Keratinocyte (primary cell): ENCODE data around the gene DDX20. TPM values are rescaled to one million over a fixed set of nuclear protein-coding genes. Genes with fewer than 3 reads are reported as not detected.

ENCODE experiments used
- DNase-seq: peaks from one replicate; pipeline ENCODE4 v3.0.0-alpha.2; 2011; ENCODE audit warnings: low read depth, missing footprints, low spot score
- FAIRE-seq: peaks from 2 replicates; lab custom pipeline; 2011; peaks lifted over from hg19 to GRCh38; lab: Jason Lieb, UNC
- H2AFZ ChIP-seq: 2 replicates; pipeline ENCODE4 v1.6.0; 2012; ENCODE audit warnings: low read length, control low read depth, inconsistent platforms; ENCODE audit not compliant: control insufficient read depth
- H3K27ac ChIP-seq: 2 replicates; pipeline ENCODE4 v1.5.1; 2011; ENCODE audit warnings: low read length; ENCODE audit not compliant: control insufficient read depth, insufficient read depth
- H3K27me3 ChIP-seq: 3 replicates; pipeline ENCODE4 v1.6.0; 2011; ENCODE audit warnings: low read length; ENCODE audit not compliant: control insufficient read depth, insufficient read depth; ENCODE audit errors: extremely low read depth
- H3K36me3 ChIP-seq, 2 experiments: 2 replicates in 1 of 2; 3 replicates in 1 of 2; pipeline ENCODE4 v1.5.1; 2011; ENCODE audit warnings: low read length in 2 of 2, mild to moderate bottlenecking in 1 of 2; ENCODE audit not compliant: control insufficient read depth in 2 of 2, insufficient read depth in 2 of 2; ENCODE audit errors: extremely low read depth in 1 of 2
- H3K4me1 ChIP-seq: 3 replicates; pipeline ENCODE4 v1.5.1; 2011; ENCODE audit warnings: low read length; ENCODE audit not compliant: control insufficient read depth, insufficient read depth; ENCODE audit errors: extremely low read depth
- H3K4me2 ChIP-seq: 3 replicates; pipeline ENCODE4 v1.6.0; 2011; ENCODE audit warnings: low read depth, low read length; ENCODE audit not compliant: control insufficient read depth, insufficient read depth; ENCODE audit errors: extremely low read depth
- H3K4me3 ChIP-seq, 3 experiments: fragments of 200-600 bp in 1 of 3; sonication (generic) in 1 of 3; 2 replicates in 2 of 3; 3 replicates in 1 of 3; pipeline ENCODE4 v1.5.1; 2011 to 2016; ENCODE audit warnings: low read length in 3 of 3, mild to moderate bottlenecking in 3 of 3, control low read depth in 2 of 3, inconsistent platforms in 1 of 3, low read depth in 1 of 3, mixed read lengths in 1 of 3, mixed run types in 1 of 3, moderate library complexity in 1 of 3; ENCODE audit not compliant: control insufficient read depth in 2 of 3, insufficient read depth in 2 of 3; ENCODE audit errors: extremely low read depth in 1 of 3
- H3K79me2 ChIP-seq: 2 replicates; pipeline ENCODE4 v1.6.0; 2012; ENCODE audit warnings: low read length; ENCODE audit not compliant: control insufficient read depth, insufficient read depth
- H3K9ac ChIP-seq: 3 replicates; pipeline ENCODE4 v1.6.0; 2011; ENCODE audit warnings: low read length; ENCODE audit not compliant: control insufficient read depth, insufficient read depth; ENCODE audit errors: extremely low read depth
- H3K9me1 ChIP-seq: 3 replicates; pipeline ENCODE4 v1.6.0; 2011; ENCODE audit warnings: low read length; ENCODE audit not compliant: control insufficient read depth, insufficient read depth; ENCODE audit errors: extremely low read depth
- H3K9me3 ChIP-seq: 2 replicates; pipeline ENCODE4 v1.5.1; 2012; ENCODE audit warnings: low read depth, low read length; ENCODE audit not compliant: control insufficient read depth
- H4K20me1 ChIP-seq: 3 replicates; pipeline ENCODE4 v1.6.0; 2011; ENCODE audit warnings: low read length; ENCODE audit not compliant: control insufficient read depth, insufficient read depth; ENCODE audit errors: extremely low read depth
- CTCF ChIP-seq, 3 experiments: IDR thresholded peaks in 1 of 3; conservative IDR thresholded peaks in 1 of 3; optimal IDR thresholded peaks in 1 of 3; 2 replicates in 2 of 3; 3 replicates in 1 of 3; pipeline versions ENCODE3 to v1.5.1; 2011; ENCODE audit warnings: low read length in 3 of 3, mild to moderate bottlenecking in 3 of 3, moderate library complexity in 2 of 3, control low read depth in 1 of 3, inconsistent platforms in 1 of 3; ENCODE audit not compliant: insufficient read depth in 2 of 3; ENCODE audit errors: extremely low read depth in 1 of 3
- EZH2 ChIP-seq: IDR thresholded peaks from one replicate; pipeline ENCODE4 v1.6.1; 2012; ENCODE audit warnings: inconsistent platforms, mild to moderate bottlenecking, low read length, moderate library complexity
- dilution Hi-C: fragments of 300-500 bp; cut with MboI; formaldehyde crosslinking; loops from one replicate; pipeline ENCODE4 v1.7.0; 2020; ENCODE audit warnings: low sequenced_read_pairs; ENCODE audit not compliant: extremely low pct_ligation_motif_present
- polyA plus RNA-seq, 5 experiments: library from polyadenylated mRNA; depleted of rRNA in 3 of 5; stranded (reverse) in 3 of 5; stranded (forward) in 1 of 5; unstranded in 1 of 5; fragments of >200 nt; gene quantifications; 1 replicate in 1 of 5; 2 replicates in 3 of 5; 3 replicates in 1 of 5; pipeline versions ENCODE4 v1.2.1 to v1.2.3, GENCODE V29; 2011 to 2012; ENCODE audit warnings: missing spikeins in 2 of 5, low read depth in 1 of 5, low replicate concordance in 1 of 5

Gene DDX20
- polyA plus RNA-seq, 1 donor (not counting 4 experiments of a cell fraction or from before 2014, with no cell fraction given): 14.8 TPM

GRCh38 chr1:111719135-111719534, 36.6 kb upstream of the DDX20 start:
- Histone ChIP-seq H3K36me3 (peaks cover 0 to 4% of the 10 kb centered on the region in 2 experiments), H3K79me2 (no peaks in the 10 kb centered on the region), H3K4me2 (no peak overlapping the region), H3K9me1 (no peaks in the 10 kb centered on the region), H3K4me1 (peaks cover 28% of the 10 kb centered on the region), H3K9ac (no peak overlapping the region), H3K27me3 (no peaks in the 10 kb centered on the region), H3K9me3 (no peaks in the 10 kb centered on the region), H3K27ac (no peak overlapping the region), H4K20me1 (no peaks in the 10 kb centered on the region), H3K4me3 (no peak overlapping the region), H2AFZ (no peak overlapping the region)
- dilution Hi-C loops: no loop called here
- FAIRE-seq (no peak), DNase-seq (no peak)
- TF ChIP-seq CTCF (optimal IDR thresholded peaks at IDR 0.05 in 1 of 3, IDR thresholded peaks at IDR 0.05 in 1 of 3, conservative IDR thresholded peaks at IDR 0.05 in 1 of 3; ENCODE audit: extremely low read depth in 1 of 3, insufficient read depth in 2 of 3, low read length in 3 of 3): no peak
- TF ChIP-seq EZH2: no peak

- H4K20me1 ChIP-seq: no peaks in the 10 kb centered on the region
- H3K9ac ChIP-seq: no peak overlapping the region
- FAIRE-seq (no peak), DNase-seq (no peak)
- no peaks in the 10 kb centered on the region for H3K9me3 ChIP-seq
- no peak overlapping the region for H2AFZ ChIP-seq
- dilution Hi-C loops: no loop called here
- H3K27ac ChIP-seq: no peak overlapping the region
- peaks cover 29% of the 10 kb centered on the region for H3K4me1 ChIP-seq
- TF ChIP-seq EZH2 (no peak), CTCF (optimal IDR thresholded peaks at IDR 0.05 in 1 of 3, IDR thresholded peaks at IDR 0.05 in 1 of 3, conservative IDR thresholded peaks at IDR 0.05 in 1 of 3; ENCODE audit: extremely low read depth in 1 of 3, insufficient read depth in 2 of 3, low read length in 3 of 3) (no peak)
- H3K4me3 ChIP-seq: no peak overlapping the region
- H3K9me1 ChIP-seq: no peaks in the 10 kb centered on the region
- no peak overlapping the region for H3K4me2 ChIP-seq
- H3K27me3 ChIP-seq: no peaks in the 10 kb centered on the region
- peaks cover 0 to 4% of the 10 kb centered on the region in 2 experiments for H3K36me3 ChIP-seq
- H3K79me2 ChIP-seq: no peaks in the 10 kb centered on the region
Observed at GRCh38 chr1:111719674-111720132, 36.0 kb upstream of the DDX20 start.
